Transverse colon (tissue), 4 donors: ENCODE data around the gene SPATA16. TPM values are rescaled to one million over a fixed set of nuclear protein-coding genes. Genes with fewer than 3 reads are reported as not detected.
A peak's percentile ranks its signal among the peaks of the same experiment; 100 is the strongest.
"Not testable (repeated sequence)": the region's sequence is repeated elsewhere in the genome, so short reads cannot be mapped to it uniquely, and the experiment has no call there.

Experiments
- DNase-seq: peaks from one replicate; pipeline ENCODE4 v3.0.0-alpha.2; 2019
- H3K27ac ChIP-seq, 4 donors: fragments of 200-600 bp; sonication (generic); 2 replicates each; pipeline ENCODE4 v1.5.1; 2016 to 2018; ENCODE audit warnings: inconsistent platforms in 4 of 4
- H3K27me3 ChIP-seq: fragments of 200-600 bp; sonication (generic); 2 replicates; pipeline ENCODE4 v1.5.1; 2017; ENCODE audit warnings: inconsistent platforms
- H3K36me3 ChIP-seq, 4 donors: fragments of 200-600 bp; sonication (generic); 2 replicates each; pipeline ENCODE4 v1.5.1; 2017 to 2019; ENCODE audit warnings: inconsistent platforms in 4 of 4
- H3K4me1 ChIP-seq, 4 donors: fragments of 200-600 bp; sonication (generic); 2 replicates each; pipeline ENCODE4 v1.5.1; 2017 to 2020; ENCODE audit warnings: inconsistent platforms in 4 of 4
- H3K4me3 ChIP-seq, 4 donors: fragments of 200-600 bp; sonication (generic); 1 replicate in 1 of 4; 2 replicates in 3 of 4; pipeline versions ENCODE4 v1.5.1 to v1.6.1; 2017 to 2019; ENCODE audit warnings: inconsistent platforms in 4 of 4
- H3K9me3 ChIP-seq, 2 donors: fragments of 200-600 bp; sonication (generic); 2 replicates each; pipeline ENCODE4 v1.5.1; 2017 to 2019; ENCODE audit warnings: inconsistent platforms in 2 of 2
- CTCF ChIP-seq, 5 experiments: fragments of 200-600 bp in 3 of 5; fragments of 450-650 bp in 2 of 5; sonication (generic) in 3 of 5; IDR thresholded peaks; 1 replicate in 2 of 5; 2 replicates in 3 of 5; pipeline ENCODE4 v1.5.1; 2016 to 2017; ENCODE audit warnings: antibody characterized with exemption in 5 of 5, inconsistent platforms in 3 of 5, mild to moderate bottlenecking in 2 of 5, moderate library complexity in 1 of 5
- EP300 ChIP-seq: sonication (generic); formaldehyde crosslinking; IDR thresholded peaks from one replicate; pipeline ENCODE4 v1.6.1; 2017; ENCODE audit warnings: antibody characterized with exemption, low read depth
- POLR2A ChIP-seq: fragments of 450-650 bp; IDR thresholded peaks from one replicate; pipeline ENCODE4 v1.6.1; 2016; ENCODE audit warnings: antibody characterized with exemption, mild to moderate bottlenecking, moderate library complexity
- POLR2AphosphoS5 ChIP-seq, 3 donors: sonication (generic); formaldehyde crosslinking; IDR thresholded peaks; one replicate each; pipeline ENCODE4 v1.6.1; 2016; ENCODE audit warnings: antibody characterized with exemption in 3 of 3
- WGBS, 2 donors: methylation state at CpG; one replicate each; pipeline ENCODE4 v1.1.5; 2018; ENCODE audit warnings: low coverage in 1 of 2; 5-methylcytosine and 5-hydroxymethylcytosine counted together
- in situ Hi-C, 4 donors: fragments of 200-750 bp; cut with MboI; loops; one replicate each; pipeline versions ENCODE4 v1.15.0 to v1.15.1; 2017; ENCODE audit warnings: low sequenced_read_pairs in 3 of 4, low pct_ligation_motif_present in 1 of 4, low pct_unique_long_range_greater_than_20kb in 1 of 4
- intact Hi-C: fragments of 100-400 bp; cut with DNase I; formaldehyde crosslinking; loops from one replicate; pipeline ENCODE4 v1.15.1; 2023; ENCODE audit warnings: low total_unique reads
- total RNA-seq, 4 donors: library from RNA; depleted of rRNA; stranded (reverse); fragments of >200 nt; gene quantifications; one replicate each; pipeline ENCODE4 v1.1.0, GENCODE V29; 2016

The SPATA16 gene
- total RNA-seq, 4 donors from 2014 or later = not detected

- Histone ChIP-seq H3K4me3 (no peak overlapping the region), H3K27ac (no peak overlapping the region), H3K27me3 (no peaks in the 10 kb centered on the region), H3K9me3 (no peaks in the 10 kb centered on the region), H3K36me3 (no peaks in the 10 kb centered on the region), H3K4me1 (peaks cover 0 to 19% (median 13%) of the 10 kb centered on the region in 4 donors)
- WGBS, 2 donors = 70 to 74% methylated on average over 2 of the region's 2 CpGs
- TF ChIP-seq EP300 (no peak), POLR2AphosphoS5 (IDR thresholded peaks at IDR 0.05) (no peak), CTCF (IDR thresholded peaks at IDR 0.05) (no peak), POLR2A (no peak)
- intact Hi-C loops (no loop called here), in situ Hi-C loops (no loop called here)
- no peak for DNase-seq
Observed at GRCh38 chr3:172868582-172869200, 272.3 kb downstream of the SPATA16 start.

GRCh38 chr3:172866726-172867350 is 274.2 kb downstream of the SPATA16 start:
- H3K27ac ChIP-seq, H3K4me3 ChIP-seq, in situ Hi-C loops, intact Hi-C loops, DNase-seq, H3K9me3 ChIP-seq, H3K36me3 ChIP-seq, H3K27me3 ChIP-seq: not testable (repeated sequence)
- 95% methylated on average over 38 of the region's 38 CpGs; no CpG with 5 or more reads in 1 of the 2 donors for WGBS, 2 donors
- peaks cover 0 to 19% (median 13%) of the 10 kb centered on the region in 4 donors for H3K4me1 ChIP-seq

GRCh38 chr3:172859041-172859440 is 282.0 kb downstream of the SPATA16 start:
- Histone ChIP-seq H3K27me3 (no peaks in the 10 kb centered on the region), H3K36me3 (no peaks in the 10 kb centered on the region), H3K4me1 (no peaks in the 10 kb centered on the region), H3K4me3 (no peak overlapping the region), H3K9me3 (no peaks in the 10 kb centered on the region), H3K27ac (no peak overlapping the region)
- WGBS, 2 donors = 84 to 85% methylated on average over 2 of the region's 2 CpGs
- in situ Hi-C loops (no loop called here), intact Hi-C loops (no loop called here)
- TF ChIP-seq CTCF (IDR thresholded peaks at IDR 0.05) (no peak), POLR2A (no peak), POLR2AphosphoS5 (IDR thresholded peaks at IDR 0.05) (no peak), EP300 (no peak)
- no peak for DNase-seq

DNA sequence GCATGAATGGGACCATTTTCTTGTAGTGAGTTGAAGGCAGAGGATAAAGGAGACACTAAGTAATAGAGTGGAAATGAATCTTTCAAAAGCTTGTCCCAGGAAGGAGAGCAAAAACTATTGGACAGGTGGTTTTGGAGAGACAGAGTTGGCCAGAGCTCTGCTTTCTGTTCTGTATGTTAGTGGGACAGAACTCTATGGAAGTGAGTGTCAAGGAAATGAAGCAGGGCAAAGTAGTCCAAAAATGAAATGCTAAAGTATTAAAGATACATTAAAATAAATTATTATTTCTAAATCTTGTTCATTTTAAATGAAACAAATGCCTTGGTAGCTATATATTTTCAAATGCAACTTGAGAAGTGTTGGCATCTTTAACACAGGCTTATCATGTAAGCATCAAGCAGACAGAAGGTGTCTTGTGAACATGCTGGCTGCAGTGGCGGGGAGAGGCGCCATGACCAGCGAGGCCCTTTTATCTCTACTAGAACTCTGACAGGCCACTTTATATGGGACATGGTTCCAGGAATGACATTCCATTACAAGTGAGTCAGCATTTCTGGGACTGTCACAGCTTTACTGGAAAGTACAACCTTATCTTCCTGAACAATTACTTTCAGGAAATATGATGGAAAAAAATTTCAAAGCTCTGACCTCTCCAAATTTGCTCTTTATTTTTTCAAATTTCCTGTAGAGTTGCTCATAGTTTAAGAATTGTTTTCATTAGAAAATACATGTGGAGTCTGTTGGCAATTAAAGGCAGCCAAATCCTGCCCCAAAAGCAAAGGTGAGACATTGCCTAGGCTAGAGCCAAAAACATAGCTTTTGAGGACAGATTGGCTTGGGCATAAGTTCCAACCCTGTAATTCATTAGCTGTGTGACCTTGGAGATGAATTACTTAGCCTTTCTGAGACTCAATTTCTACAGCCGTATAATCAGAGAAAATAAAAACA is 284.0 kb downstream of the SPATA16 start:
- no peak overlapping the region for H3K27ac ChIP-seq
- in situ Hi-C loops = no loop called here
- DNase-seq = peak; percentile 8
- no peaks in the 10 kb centered on the region for H3K27me3 ChIP-seq
- WGBS, 2 donors = 77 to 80% methylated on average over 2 to 4 of the region's 4 CpGs
- intact Hi-C loops = no loop called here
- H3K4me1 ChIP-seq = no peaks in the 10 kb centered on the region
- no peaks in the 10 kb centered on the region for H3K9me3 ChIP-seq
- TF ChIP-seq CTCF (IDR thresholded peaks at IDR 0.05) = no peak
- no peak for TF ChIP-seq POLR2A
- TF ChIP-seq POLR2AphosphoS5 (IDR thresholded peaks at IDR 0.05) = no peak
- no peak for TF ChIP-seq EP300
- no peaks in the 10 kb centered on the region for H3K36me3 ChIP-seq
- no peak overlapping the region for H3K4me3 ChIP-seq
